HG03196 (cell line): ENCODE measurements around the gene PPP4R2.

Experiments
- ATAC-seq: cut with Tn5 transposase; IDR thresholded peaks from one replicate; pipeline ENCODE4 v1.9.1; 2021; ENCODE audit not compliant: unreplicated experiment

The PPP4R2 gene, protein sequence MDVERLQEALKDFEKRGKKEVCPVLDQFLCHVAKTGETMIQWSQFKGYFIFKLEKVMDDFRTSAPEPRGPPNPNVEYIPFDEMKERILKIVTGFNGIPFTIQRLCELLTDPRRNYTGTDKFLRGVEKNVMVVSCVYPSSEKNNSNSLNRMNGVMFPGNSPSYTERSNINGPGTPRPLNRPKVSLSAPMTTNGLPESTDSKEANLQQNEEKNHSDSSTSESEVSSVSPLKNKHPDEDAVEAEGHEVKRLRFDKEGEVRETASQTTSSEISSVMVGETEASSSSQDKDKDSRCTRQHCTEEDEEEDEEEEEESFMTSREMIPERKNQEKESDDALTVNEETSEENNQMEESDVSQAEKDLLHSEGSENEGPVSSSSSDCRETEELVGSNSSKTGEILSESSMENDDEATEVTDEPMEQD

GRCh38 chr3:72996473-72997333 is at the start of gene PPP4R2:
Gene PPP4R2, plus strand, starts transcription at chr3:72996811. Its CDS starts 227 bp downstream, at chr3:72997038.
- peak; percentile 91 for ATAC-seq

GRCh38 chr3:72947715-72948490 is 48.7 kb upstream of the PPP4R2 start:
- ATAC-seq, result no peak

- no peak for ATAC-seq
These were observed 47.6 kb upstream of the PPP4R2 start for GRCh38 chr3:72949016-72949415.

DNA sequence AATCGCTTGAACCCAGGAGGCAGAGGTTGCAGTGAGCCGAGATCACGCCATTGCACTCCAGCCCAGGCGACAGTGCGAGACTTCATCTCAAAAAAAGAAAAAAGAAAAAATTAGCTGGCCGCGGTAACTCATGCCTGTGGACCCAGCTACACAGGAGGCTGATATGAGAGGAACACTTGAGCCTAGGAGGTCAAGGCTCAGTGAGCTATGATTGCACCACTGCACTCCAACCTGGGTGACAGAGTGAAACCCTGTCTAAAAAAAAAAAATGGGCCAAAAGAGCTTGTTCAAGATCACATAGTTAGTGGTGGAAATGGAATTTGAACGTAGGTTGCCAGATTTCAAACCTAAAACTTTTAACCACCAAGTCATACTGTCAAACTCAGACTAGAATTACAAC is 46.2 kb upstream of the PPP4R2 start:
- ATAC-seq, result no peak

DNA sequence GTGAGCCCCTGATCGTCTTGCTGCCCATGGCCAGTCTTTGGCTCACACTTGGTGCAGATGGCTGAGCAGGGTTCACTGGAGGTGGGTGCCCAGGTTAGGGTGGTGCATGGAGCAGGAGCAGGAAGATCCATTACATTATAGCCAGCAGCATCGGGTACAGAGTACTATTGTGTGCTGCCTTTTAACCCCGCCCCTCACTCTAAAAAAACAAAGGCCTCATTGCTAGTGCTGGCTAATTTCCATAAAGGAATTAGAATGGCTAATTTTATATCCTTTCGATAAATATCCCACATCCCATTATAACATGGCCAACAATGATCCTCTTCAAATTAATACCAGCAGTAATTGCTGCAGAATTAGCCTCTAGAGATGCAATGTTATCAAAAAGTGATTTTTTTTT is 45.8 kb upstream of the PPP4R2 start:
- ATAC-seq, result no peak

DNA sequence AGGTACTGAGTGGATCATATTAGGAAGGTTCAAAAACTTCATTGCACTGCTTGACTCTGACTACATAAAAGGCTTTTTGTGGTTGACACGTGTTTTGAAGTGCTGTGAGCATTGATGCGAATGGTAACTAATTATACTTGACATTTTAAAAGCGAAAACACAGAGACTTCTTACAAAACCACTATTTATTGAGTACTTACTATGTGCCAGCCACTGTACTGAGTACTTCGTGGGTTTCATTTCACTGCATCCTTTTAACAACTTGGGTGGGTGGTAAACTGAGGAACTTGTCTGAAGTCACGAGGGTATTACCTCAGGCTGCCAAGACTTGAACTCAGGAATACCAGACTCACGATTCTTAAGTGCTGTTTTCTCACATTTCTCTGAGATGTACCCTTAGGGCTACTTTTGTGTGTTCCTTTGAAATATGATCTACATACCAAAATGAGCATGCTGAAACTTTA is 45.3 kb upstream of the PPP4R2 start:
- ATAC-seq, result peak; percentile 50

GRCh38 chr3:72953325-72953956 is 43.2 kb upstream of the PPP4R2 start:
- ATAC-seq, result no peak

- ATAC-seq, result no peak
These were observed 39.3 kb upstream of the PPP4R2 start for GRCh38 chr3:72957297-72957696.

DNA sequence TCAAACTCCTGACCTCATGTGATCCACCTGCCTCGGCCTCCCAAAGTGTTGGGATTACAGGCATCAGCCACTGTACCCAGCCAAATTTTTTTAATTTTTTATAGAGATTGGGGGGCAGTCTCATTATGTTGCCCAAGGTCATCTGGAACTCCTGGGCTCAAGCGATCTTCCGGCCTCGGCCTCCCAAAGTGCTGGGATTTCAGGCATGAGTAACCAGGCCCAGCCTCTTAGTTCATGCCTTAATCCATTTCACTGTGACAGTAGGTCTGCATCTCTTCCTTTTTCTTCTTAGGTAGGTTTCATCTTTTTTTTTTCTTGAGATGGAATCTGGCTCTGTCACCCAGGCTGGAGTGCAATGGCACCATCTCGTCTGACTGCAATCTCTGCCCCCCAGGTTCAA is 37.3 kb upstream of the PPP4R2 start:
- ATAC-seq, result no peak

- no peak for ATAC-seq
These were observed 35.6 kb upstream of the PPP4R2 start for GRCh38 chr3:72960812-72961518.

GRCh38 chr3:72961752-72962151 is 34.9 kb upstream of the PPP4R2 start:
- ATAC-seq, result no peak

GRCh38 chr3:72962317-72962716 is 34.3 kb upstream of the PPP4R2 start:
- ATAC-seq, result no peak

DNA sequence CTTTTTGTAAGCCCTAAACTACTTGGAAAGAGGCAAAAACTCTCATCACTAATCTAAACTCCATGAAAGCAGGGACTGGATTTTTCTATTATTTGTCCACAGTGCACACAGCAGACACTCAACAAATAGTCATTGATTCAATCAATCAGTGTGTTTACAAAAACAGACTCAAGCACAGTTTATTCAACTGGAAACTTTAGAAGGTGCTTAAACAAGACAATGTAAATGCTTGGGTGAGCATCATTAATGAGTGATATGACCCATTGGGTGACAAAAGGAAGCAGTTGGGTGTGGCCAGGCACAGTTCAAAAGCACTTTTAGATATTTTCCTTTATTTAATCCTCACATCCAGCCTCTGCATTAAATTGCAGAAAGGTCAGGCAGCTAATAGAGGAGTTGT is 32.0 kb upstream of the PPP4R2 start:
- no peak for ATAC-seq

DNA sequence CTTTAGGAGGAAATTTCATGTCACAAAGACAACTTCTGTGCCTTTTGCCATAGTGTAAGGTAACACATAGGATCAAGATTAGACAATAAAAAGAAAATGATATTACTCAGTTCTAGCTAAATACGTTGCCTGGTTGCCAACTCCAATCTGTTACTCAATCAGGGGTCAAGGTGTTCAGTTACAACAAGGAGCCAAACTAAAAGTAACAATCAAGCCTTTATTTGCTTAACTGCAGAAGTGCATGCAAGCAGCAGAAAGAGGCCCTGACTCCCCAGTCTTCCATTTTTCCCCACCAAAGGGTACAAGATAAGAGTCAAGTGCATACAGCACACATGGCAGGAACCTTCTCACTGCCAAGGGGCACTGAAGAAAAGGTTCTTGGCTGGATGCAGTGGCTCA is 28.3 kb upstream of the PPP4R2 start:
- ATAC-seq, result no peak

GRCh38 chr3:72969766-72970165 is 26.8 kb upstream of the PPP4R2 start:
- ATAC-seq, result no peak

DNA sequence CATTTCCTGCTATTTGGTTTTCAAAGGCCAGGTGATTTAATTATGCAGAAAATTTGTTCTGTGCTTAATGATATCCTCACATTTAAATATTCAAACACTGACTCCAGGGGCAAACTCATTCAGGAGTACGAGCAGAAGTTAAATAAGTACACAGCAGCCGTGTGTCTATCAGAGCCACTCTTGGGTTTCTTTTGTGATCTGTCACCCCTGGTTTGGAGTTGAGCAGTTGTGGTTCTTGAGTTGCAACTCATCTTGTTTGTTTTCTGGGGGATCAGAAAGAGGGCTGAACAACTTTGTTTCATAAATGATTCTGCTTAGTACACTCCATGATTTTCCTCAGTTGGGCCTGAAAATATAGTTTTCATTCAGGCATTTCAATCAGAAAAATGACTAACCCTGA is 25.7 kb upstream of the PPP4R2 start:
- no peak for ATAC-seq

DNA sequence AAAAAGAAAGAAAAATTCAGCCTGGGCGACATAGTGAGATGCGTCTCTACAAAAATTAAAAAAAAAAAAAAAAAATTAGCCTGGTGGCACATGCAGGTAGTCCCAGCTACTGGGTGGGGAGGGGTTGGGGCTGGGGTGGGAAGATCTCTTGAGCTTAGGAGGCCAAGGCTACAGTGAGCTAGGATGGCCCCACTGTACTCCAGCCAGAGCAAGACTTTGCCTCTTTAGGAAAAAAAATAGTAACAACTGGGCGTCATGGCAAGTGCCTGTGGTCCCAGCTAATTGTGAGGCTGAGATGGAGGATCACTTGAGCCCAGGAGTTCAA is 23.9 kb upstream of the PPP4R2 start:
- ATAC-seq, result no peak

GRCh38 chr3:72973031-72973723 is 23.4 kb upstream of the PPP4R2 start:
- no peak for ATAC-seq

GRCh38 chr3:72973786-72974185 is 22.8 kb upstream of the PPP4R2 start:
- ATAC-seq, result no peak

- ATAC-seq, result no peak
These were observed 21.7 kb upstream of the PPP4R2 start for GRCh38 chr3:72974956-72975355.
